HEK293 (cell line): ENCODE measurements around the gene PARD6G.

Source experiments
- CTCF ChIA-PET: fragments of 350-600 bp; formaldehyde crosslinking; extraction: SDS; loops from one replicate; lab custom pipeline; 2021; ENCODE audit warnings: antibody characterized with exemption; lab: Yijun Ruan, JAX
- POLR2A ChIA-PET: fragments of 300-600 bp; formaldehyde crosslinking; extraction: SDS; loops from one replicate; lab custom pipeline; 2020; ENCODE audit warnings: antibody characterized with exemption, inconsistent platforms; lab: Yijun Ruan, JAX
- H3K27ac ChIP-seq: fragments of 200-500 bp; sonication (Bioruptor generic); 2 replicates; pipeline ENCODE4 v1.5.1; 2014; ENCODE audit warnings: low read depth, low read length, control low read depth, inconsistent platforms; ENCODE audit errors: extremely low read depth
- H3K36me3 ChIP-seq, 2 experiments: fragments of 200-500 bp in 1 of 2; sonication (Bioruptor generic) in 1 of 2; 1 replicate in 1 of 2; 2 replicates in 1 of 2; pipeline ENCODE4 v1.5.1; 2014 to 2017; ENCODE audit warnings: inconsistent platforms in 2 of 2, low read length in 2 of 2; ENCODE audit not compliant: control insufficient read depth in 2 of 2, insufficient read depth in 1 of 2
- H3K4me1 ChIP-seq: fragments of 200-500 bp; sonication (Bioruptor generic); 2 replicates; pipeline ENCODE4 v1.5.1; 2014; ENCODE audit warnings: mild to moderate bottlenecking, low read length, inconsistent platforms; ENCODE audit not compliant: control insufficient read depth, insufficient read depth
- H3K4me3 ChIP-seq: 2 replicates; pipeline ENCODE4 v1.5.1; 2011; ENCODE audit warnings: low read depth, mild to moderate bottlenecking, control low read depth, low read length, moderate library complexity
- H3K9me3 ChIP-seq: fragments of 200-500 bp; sonication (Bioruptor generic); 2 replicates; pipeline ENCODE4 v1.5.1; 2014; ENCODE audit warnings: low read depth, low read length, inconsistent platforms; ENCODE audit not compliant: control insufficient read depth, insufficient read depth
- BCL11B ChIP-seq: fragments of 450-650 bp; formaldehyde crosslinking; IDR thresholded peaks from 2 replicates; pipeline ENCODE4 v1.5.1; 2016; ENCODE audit warnings: low read depth, missing biosample characterization, missing genetic modification characterization
- HIC1 ChIP-seq: fragments of 450-650 bp; formaldehyde crosslinking; IDR thresholded peaks from 2 replicates; pipeline ENCODE4 v1.5.1; 2016; ENCODE audit warnings: missing biosample characterization, missing genetic modification characterization
- INSM2 ChIP-seq: fragments of 450-650 bp; formaldehyde crosslinking; IDR thresholded peaks from 2 replicates; pipeline ENCODE4 v1.5.1; 2016; ENCODE audit warnings: missing biosample characterization, missing genetic modification characterization
- MYNN ChIP-seq: fragments of 450-650 bp; formaldehyde crosslinking; IDR thresholded peaks from 2 replicates; pipeline ENCODE4 v1.5.1; 2016; ENCODE audit warnings: missing biosample characterization, missing genetic modification characterization, borderline replicate concordance
- ZBTB1 ChIP-seq: fragments of 450-650 bp; formaldehyde crosslinking; IDR thresholded peaks from 2 replicates; pipeline ENCODE4 v1.5.1; 2016; ENCODE audit warnings: missing biosample characterization, missing genetic modification characterization
- ZBTB10 ChIP-seq: fragments of 450-650 bp; formaldehyde crosslinking; IDR thresholded peaks from 2 replicates; pipeline ENCODE4 v1.5.1; 2016; ENCODE audit warnings: missing biosample characterization, missing genetic modification characterization
- ZBTB17 ChIP-seq: fragments of 450-650 bp; formaldehyde crosslinking; IDR thresholded peaks from 2 replicates; pipeline ENCODE4 v1.5.1; 2016; ENCODE audit warnings: missing biosample characterization, missing genetic modification characterization
- ZFP3 ChIP-seq: fragments of 450-650 bp; formaldehyde crosslinking; IDR thresholded peaks from 2 replicates; pipeline ENCODE4 v1.5.1; 2016; ENCODE audit warnings: low read depth, missing biosample characterization, missing genetic modification characterization
- ZNF157 ChIP-seq: fragments of 450-650 bp; formaldehyde crosslinking; IDR thresholded peaks from 2 replicates; pipeline ENCODE4 v1.5.1; 2016; ENCODE audit warnings: missing biosample characterization, missing genetic modification characterization
- ZNF169 ChIP-seq: fragments of 450-650 bp; formaldehyde crosslinking; IDR thresholded peaks from 2 replicates; pipeline ENCODE4 v1.5.1; 2016; ENCODE audit warnings: missing biosample characterization, missing genetic modification characterization
- ZNF248 ChIP-seq: fragments of 450-650 bp; formaldehyde crosslinking; IDR thresholded peaks from 2 replicates; pipeline ENCODE4 v1.5.1; 2017; ENCODE audit warnings: missing biosample characterization, missing genetic modification characterization
- ZNF280C ChIP-seq: fragments of 450-650 bp; formaldehyde crosslinking; IDR thresholded peaks from 2 replicates; pipeline ENCODE4 v1.5.1; 2016; ENCODE audit warnings: missing biosample characterization, missing genetic modification characterization
- ZNF433 ChIP-seq: fragments of 450-650 bp; formaldehyde crosslinking; IDR thresholded peaks from 2 replicates; pipeline ENCODE4 v1.5.1; 2016; ENCODE audit warnings: missing biosample characterization, missing genetic modification characterization, low read depth
- ZNF449 ChIP-seq: fragments of 450-650 bp; formaldehyde crosslinking; IDR thresholded peaks from 2 replicates; pipeline ENCODE4 v1.5.1; 2017; ENCODE audit warnings: missing biosample characterization, mild to moderate bottlenecking, missing genetic modification characterization, moderate library complexity
- ZNF645 ChIP-seq: fragments of 450-650 bp; formaldehyde crosslinking; IDR thresholded peaks from 2 replicates; pipeline ENCODE4; 2016; ENCODE audit warnings: missing biosample characterization, missing genetic modification characterization

Gene PARD6G

GRCh38 chr18:80140455-80140985 is 106.8 kb downstream of the PARD6G start:
- POLR2A ChIA-PET: interaction anchor here (0.7 kb wide), 1 partner anchor 73 kb away, joined by 3 read pairs; no protein-coding TSS in a partner anchor
- TF ChIP-seq ZNF280C (tag by site-specific recombination) (no peak), ZBTB17 (no peak), ZBTB10 (tag by site-specific recombination) (no peak), ZBTB1 (tag by site-specific recombination) (no peak), BCL11B (tag by site-specific recombination) (no peak), ZNF157 (no peak), MYNN (no peak), ZNF645 (tag by site-specific recombination) (no peak), ZNF433 (tag by site-specific recombination) (no peak), ZNF248 (no peak), ZNF449 (no peak), ZFP3 (tag by site-specific recombination) (no peak), ZNF169 (tag by site-specific recombination) (no peak), INSM2 (tag by site-specific recombination) (no peak), HIC1 (tag by site-specific recombination) (no peak)
- Histone ChIP-seq H3K4me1 (peaks cover 12% of the 10 kb centered on the region; the same call in 1 of the 2 replicates), H3K9me3 (no peaks in the 10 kb centered on the region), H3K27ac (no peak overlapping the region), H3K36me3 (peaks cover 31 to 51% of the 10 kb centered on the region in 2 experiments), H3K4me3 (no peak overlapping the region)
- CTCF ChIA-PET: interaction anchor here (0.9 kb wide), 1 partner anchor 17 kb away, joined by 6 read pairs; no protein-coding TSS in a partner anchor
